SK-N-SH (cell line): ENCODE data around the gene RASEF. TPM values are rescaled to one million over a fixed set of nuclear protein-coding genes. Genes with fewer than 3 reads are reported as not detected.

Source experiments
- CTCF ChIA-PET: fragments of 300-600, 350-600 bp; formaldehyde crosslinking; extraction: SDS; loops from one replicate; lab custom pipeline; 2021; lab: Yijun Ruan, JAX
- POLR2A ChIA-PET: fragments of 350-600 bp; sonication (Branson Sonifier 250); formaldehyde crosslinking; extraction: SDS; loops from one replicate; lab custom pipeline; 2020; ENCODE audit warnings: antibody characterized with exemption, inconsistent platforms; lab: Yijun Ruan, JAX
- DNase-seq: peaks from one replicate; pipeline ENCODE4 v3.0.0; 2012
- H2AFZ ChIP-seq: fragments of 200-600 bp; sonication (generic); 2 replicates; pipeline ENCODE4 v1.8.1; 2016; ENCODE audit warnings: antibody characterized with exemption, mild to moderate bottlenecking, low read depth
- H3F3A ChIP-seq: fragments of 200-600 bp; sonication (generic); replicated peaks from 2 replicates; pipeline ENCODE3; 2016; ENCODE audit warnings: antibody characterized with exemption, mild to moderate bottlenecking; ENCODE audit not compliant: insufficient read depth
- H3K27ac ChIP-seq, 2 experiments: fragments of 200-500 bp in 1 of 2; fragments of 200-600 bp in 1 of 2; sonication (Bioruptor generic) in 1 of 2; sonication (generic), shearing (Covaris generic) in 1 of 2; 2 replicates each; pipeline versions ENCODE4 v1.5.1 to v1.6.1; 2014 to 2016; ENCODE audit warnings: low read depth in 2 of 2, inconsistent platforms in 1 of 2, low read length in 1 of 2, mild to moderate bottlenecking in 1 of 2, mixed read lengths in 1 of 2
- H3K27me3 ChIP-seq: fragments of 200-600 bp; sonication (generic), shearing (Covaris generic); 2 replicates; pipeline ENCODE4 v1.6.1; 2016; ENCODE audit warnings: mixed run types; ENCODE audit not compliant: insufficient read depth
- H3K36me3 ChIP-seq, 2 experiments: fragments of 200-500 bp in 1 of 2; fragments of 200-600 bp in 1 of 2; sonication (Bioruptor generic) in 1 of 2; sonication (generic) in 1 of 2; replicated peaks in 1 of 2; 2 replicates each; pipeline versions ENCODE3 to v1.5.1; 2014 to 2016; ENCODE audit warnings: low read length in 1 of 2, mild to moderate bottlenecking in 1 of 2; ENCODE audit not compliant: insufficient read depth in 2 of 2, control insufficient read depth in 1 of 2
- H3K4me1 ChIP-seq, 2 experiments: fragments of 200-500 bp in 1 of 2; fragments of 200-600 bp in 1 of 2; sonication (Bioruptor generic) in 1 of 2; sonication (generic), shearing (Covaris generic) in 1 of 2; 2 replicates each; pipeline versions ENCODE4 v1.5.1 to v1.6.1; 2014 to 2016; ENCODE audit warnings: low read depth in 1 of 2, low read length in 1 of 2, mixed run types in 1 of 2; ENCODE audit not compliant: insufficient read depth in 2 of 2, control insufficient read depth in 1 of 2
- H3K4me2 ChIP-seq: fragments of 200-600 bp; sonication (generic), shearing (Covaris generic); 2 replicates; pipeline ENCODE4 v1.6.1; 2017; ENCODE audit warnings: mixed run types
- H3K4me3 ChIP-seq, 2 experiments: fragments of 200-500 bp in 1 of 2; fragments of 200-600 bp in 1 of 2; sonication (Bioruptor generic) in 1 of 2; sonication (generic), shearing (Covaris generic) in 1 of 2; 2 replicates each; pipeline versions ENCODE4 v1.5.1 to v1.8.1; 2014 to 2016; ENCODE audit warnings: low read depth in 2 of 2, inconsistent platforms in 1 of 2, low read length in 1 of 2, mild to moderate bottlenecking in 1 of 2, mixed read lengths in 1 of 2, moderate library complexity in 1 of 2
- H3K79me2 ChIP-seq: fragments of 200-600 bp; sonication (generic); 2 replicates; pipeline ENCODE4 v1.8.1; 2017; ENCODE audit warnings: mild to moderate bottlenecking; ENCODE audit not compliant: insufficient read depth
- H3K9ac ChIP-seq: fragments of 200-600 bp; sonication (generic); 2 replicates; pipeline ENCODE4 v1.6.1; 2017; ENCODE audit warnings: mixed run types
- H3K9me2 ChIP-seq: fragments of 200-600 bp; sonication (generic); 2 replicates; pipeline ENCODE4 v1.6.1; 2017; ENCODE audit warnings: mixed run types
- H3K9me3 ChIP-seq: fragments of 200-600 bp; sonication (generic); 2 replicates; pipeline ENCODE4 v1.6.1; 2017; ENCODE audit warnings: mixed run types, mild to moderate bottlenecking, moderate library complexity
- H4K20me1 ChIP-seq: fragments of 200-600 bp; sonication (generic); 2 replicates; pipeline ENCODE4 v1.6.1; 2017; ENCODE audit warnings: mild to moderate bottlenecking, mixed run types; ENCODE audit not compliant: insufficient read depth
- CHD2 ChIP-seq: fragments of 150-350 bp; IDR thresholded peaks from 2 replicates; pipeline ENCODE4 v1.6.1; 2018; ENCODE audit warnings: low read length; ENCODE audit not compliant: partially characterized antibody
- ELF1 ChIP-seq: IDR thresholded peaks from 2 replicates; pipeline ENCODE4 v1.4.0; 2012
- EZH2phosphoT487 ChIP-seq: fragments of 200-600 bp; sonication (generic); IDR thresholded peaks from 2 replicates; pipeline ENCODE4 v1.6.1; 2017; ENCODE audit warnings: low read depth, mixed run types, mild to moderate bottlenecking, antibody characterized with exemption, moderate library complexity, borderline replicate concordance
- FOXJ3 ChIP-seq: sonication (generic); formaldehyde crosslinking; IDR thresholded peaks from 2 replicates; pipeline ENCODE4 v1.5.1; 2020; ENCODE audit warnings: mild to moderate bottlenecking, missing genetic modification reagents
- GABPA ChIP-seq: IDR thresholded peaks from 2 replicates; pipeline ENCODE4 v1.4.0; 2012; ENCODE audit warnings: low read depth, mild to moderate bottlenecking
- GATA2 ChIP-seq: sonication (generic); formaldehyde crosslinking; IDR thresholded peaks from 2 replicates; pipeline ENCODE4 v1.5.0; 2020; ENCODE audit warnings: mild to moderate bottlenecking, missing genetic modification reagents
- MAX ChIP-seq: IDR thresholded peaks from 2 replicates; pipeline ENCODE4 v1.4.0; 2012; ENCODE audit warnings: low read depth
- MXI1 ChIP-seq: IDR thresholded peaks from 2 replicates; pipeline ENCODE4 v1.6.1; 2012; ENCODE audit warnings: mild to moderate bottlenecking, low read depth, low read length, improper control_type of control experiment
- NFIC ChIP-seq: IDR thresholded peaks from 2 replicates; pipeline ENCODE4 v1.4.0; 2012; ENCODE audit warnings: borderline replicate concordance
- POLR2AphosphoS5 ChIP-seq: IDR thresholded peaks from 2 replicates; pipeline ENCODE4 v1.6.1; 2012; ENCODE audit warnings: low read depth, low read length
- RXRA ChIP-seq: IDR thresholded peaks from 2 replicates; pipeline ENCODE4 v1.4.0; 2012; ENCODE audit warnings: low read depth, mild to moderate bottlenecking, borderline replicate concordance
- SIN3A ChIP-seq: IDR thresholded peaks from 2 replicates; pipeline ENCODE4 v1.6.1; 2012; ENCODE audit warnings: low read depth, mild to moderate bottlenecking, low read length, moderate library complexity, borderline replicate concordance
- SMC3 ChIP-seq: IDR thresholded peaks from 2 replicates; pipeline ENCODE4 v1.6.1; 2012; ENCODE audit warnings: low read depth, low read length, improper control_type of control experiment
- TAF1 ChIP-seq: IDR thresholded peaks from 2 replicates; pipeline ENCODE4 v1.6.1; 2012; ENCODE audit warnings: low read depth, mild to moderate bottlenecking, low read length, moderate library complexity, borderline replicate concordance
- TCF12 ChIP-seq: IDR thresholded peaks from 2 replicates; pipeline ENCODE4 v1.4.0; 2012
- TEAD4 ChIP-seq: IDR thresholded peaks from 2 replicates; pipeline ENCODE4 v1.4.0; 2012; ENCODE audit warnings: mild to moderate bottlenecking, borderline replicate concordance; ENCODE audit not compliant: insufficient read depth
- USF1 ChIP-seq: IDR thresholded peaks from 2 replicates; pipeline ENCODE4 v1.4.0; 2012; ENCODE audit warnings: low read depth, borderline replicate concordance
- USF2 ChIP-seq: fragments of 150-350 bp; IDR thresholded peaks from 2 replicates; pipeline ENCODE4 v1.6.1; 2017; ENCODE audit warnings: antibody characterized with exemption, low read length, low read depth, borderline replicate concordance
- YY1 ChIP-seq: IDR thresholded peaks from 2 replicates; pipeline ENCODE4 v1.4.0; 2012; ENCODE audit warnings: low read depth, mild to moderate bottlenecking
- WGBS: methylation state at CpG from one replicate; pipeline ENCODE4 v1.1.6; 2017; ENCODE audit warnings: low lambda C conversion rate; 5-methylcytosine and 5-hydroxymethylcytosine counted together
- polyA plus RNA-seq, 3 experiments: library from polyadenylated mRNA; depleted of rRNA; stranded (reverse); fragments of >200 nt; gene quantifications; 2 replicates each; pipeline ENCODE4 v1.2.3, GENCODE V29; 2012
- TF ChIP-seq, protein P1 (sequence below): fragments of 150-350 bp; IDR thresholded peaks from 2 replicates; pipeline ENCODE4 v1.6.1; 2016; ENCODE audit warnings: mild to moderate bottlenecking, low read depth, low read length
- TF ChIP-seq, protein P2 (sequence below): IDR thresholded peaks from 2 replicates; pipeline ENCODE4 v1.4.0; 2012; ENCODE audit warnings: low read depth, borderline replicate concordance

Gene RASEF
- polyA plus RNA-seq, 1 of the 3 experiments (the other 2 are of a cell fraction), result not detected

- TF ChIP-seq, protein P1, sequence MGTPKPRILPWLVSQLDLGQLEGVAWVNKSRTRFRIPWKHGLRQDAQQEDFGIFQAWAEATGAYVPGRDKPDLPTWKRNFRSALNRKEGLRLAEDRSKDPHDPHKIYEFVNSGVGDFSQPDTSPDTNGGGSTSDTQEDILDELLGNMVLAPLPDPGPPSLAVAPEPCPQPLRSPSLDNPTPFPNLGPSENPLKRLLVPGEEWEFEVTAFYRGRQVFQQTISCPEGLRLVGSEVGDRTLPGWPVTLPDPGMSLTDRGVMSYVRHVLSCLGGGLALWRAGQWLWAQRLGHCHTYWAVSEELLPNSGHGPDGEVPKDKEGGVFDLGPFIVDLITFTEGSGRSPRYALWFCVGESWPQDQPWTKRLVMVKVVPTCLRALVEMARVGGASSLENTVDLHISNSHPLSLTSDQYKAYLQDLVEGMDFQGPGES, result no peak
- TF ChIP-seq NFIC (no peak), RXRA (no peak), TCF12 (no peak), TAF1 (no peak), ELF1 (no peak), TEAD4 (no peak), CHD2 (peak; percentile 28), FOXJ3 (CRISPR knock-in tag) (no peak), SIN3A (no peak)
- TF ChIP-seq, protein P2, sequence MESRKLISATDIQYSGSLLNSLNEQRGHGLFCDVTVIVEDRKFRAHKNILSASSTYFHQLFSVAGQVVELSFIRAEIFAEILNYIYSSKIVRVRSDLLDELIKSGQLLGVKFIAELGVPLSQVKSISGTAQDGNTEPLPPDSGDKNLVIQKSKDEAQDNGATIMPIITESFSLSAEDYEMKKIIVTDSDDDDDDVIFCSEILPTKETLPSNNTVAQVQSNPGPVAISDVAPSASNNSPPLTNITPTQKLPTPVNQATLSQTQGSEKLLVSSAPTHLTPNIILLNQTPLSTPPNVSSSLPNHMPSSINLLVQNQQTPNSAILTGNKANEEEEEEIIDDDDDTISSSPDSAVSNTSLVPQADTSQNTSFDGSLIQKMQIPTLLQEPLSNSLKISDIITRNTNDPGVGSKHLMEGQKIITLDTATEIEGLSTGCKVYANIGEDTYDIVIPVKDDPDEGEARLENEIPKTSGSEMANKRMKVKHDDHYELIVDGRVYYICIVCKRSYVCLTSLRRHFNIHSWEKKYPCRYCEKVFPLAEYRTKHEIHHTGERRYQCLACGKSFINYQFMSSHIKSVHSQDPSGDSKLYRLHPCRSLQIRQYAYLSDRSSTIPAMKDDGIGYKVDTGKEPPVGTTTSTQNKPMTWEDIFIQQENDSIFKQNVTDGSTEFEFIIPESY, result no peak
Measured at GRCh38 chr9:82957529-82958379, 105.2 kb downstream of the RASEF start (continued).

DNA sequence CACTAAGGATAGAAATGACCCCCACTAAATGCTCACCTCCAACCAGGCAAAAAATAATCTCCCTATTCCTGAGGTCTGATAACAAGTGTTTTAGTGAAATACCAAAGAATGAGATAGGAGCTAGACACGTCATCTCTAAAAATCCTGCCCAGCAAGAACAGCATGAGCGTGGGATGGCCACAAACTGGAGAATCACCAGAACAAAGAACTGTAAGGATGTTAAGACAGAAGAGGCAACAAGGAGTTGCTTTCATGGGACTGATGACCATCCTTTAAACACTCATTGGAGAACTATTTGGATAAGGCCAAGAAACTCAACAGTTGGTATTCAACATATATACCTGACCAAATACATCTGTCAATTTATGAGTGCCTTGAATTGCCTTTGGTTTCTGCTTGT is 113.7 kb downstream of the RASEF start:
- Histone ChIP-seq H3K9me2 (no peaks in the 10 kb centered on the region), H3K4me1 (no peaks in the 10 kb centered on the region), H3K27me3 (no peaks in the 10 kb centered on the region), H3K4me3 (no peak overlapping the region), H3K27ac (no peak overlapping the region), H3K79me2 (no peaks in the 10 kb centered on the region), H4K20me1 (no peaks in the 10 kb centered on the region), H3K9me3 (no peaks in the 10 kb centered on the region), H3F3A (no peaks in the 10 kb centered on the region), H3K9ac (no peak overlapping the region), H2AFZ (no peak overlapping the region), H3K4me2 (no peak overlapping the region), H3K36me3 (no peaks in the 10 kb centered on the region)
- ChIA-PET POLR2A (no interaction called here), CTCF (interaction anchor here (0.9 to 1.2 kb wide), 2 partner anchors 14 to 20 kb away, joined by 3 to 4 read pairs; no protein-coding TSS in a partner anchor)
- no peak for DNase-seq
- WGBS, result 35% methylated on average over 2 of the region's 2 CpGs
- TF ChIP-seq, protein P2, result no peak
- TF ChIP-seq MAX, result no peak
- no peak for TF ChIP-seq EZH2phosphoT487
- TF ChIP-seq YY1, result no peak
- TF ChIP-seq, protein P1, result no peak
- no peak for TF ChIP-seq NFIC
- TF ChIP-seq SMC3, result no peak
- TF ChIP-seq GATA2 (CRISPR knock-in tag), result no peak
- TF ChIP-seq GABPA, result no peak
- TF ChIP-seq POLR2AphosphoS5, result no peak
- TF ChIP-seq USF1, result no peak
- no peak for TF ChIP-seq MXI1
- no peak for TF ChIP-seq USF2
